Measurements from ENCODE around the gene ANGPTL1.

ANGPTL1 gene

GRCh38 chr1:178871551-178872320 lies 859 bp upstream of the ANGPTL1 start:
- Histone ChIP-seq H3K9ac (ENCODE audit: low read length) (no peak overlapping the region), H2AFZ (ENCODE audit: low read length) (no peak overlapping the region)

GRCh38 chr1:178870221-178870620 lies 656 bp downstream of the ANGPTL1 start:
- H2AFZ ChIP-seq (ENCODE audit: low read length): no peak overlapping the region
- no peak for TF ChIP-seq CTCF (IDR thresholded peaks at IDR 0.05; ENCODE audit: low read length)
- no peaks in the 10 kb centered on the region for H3K9me2 ChIP-seq (replicated peaks; ENCODE audit: insufficient read depth, low read length)
- H3K4me3 ChIP-seq (ENCODE audit: low read length): no peak overlapping the region
- no peak overlapping the region for H3K9ac ChIP-seq (ENCODE audit: low read length)
- no peaks in the 10 kb centered on the region for H3K9me3 ChIP-seq (replicated peaks; ENCODE audit: insufficient read depth, low read length)
- DNase-seq: no peak
- H3K36me3 ChIP-seq (replicated peaks; ENCODE audit: insufficient read depth, low read length): no peaks in the 10 kb centered on the region
- H3K27ac ChIP-seq (ENCODE audit: low read length): no peak overlapping the region
- H4K20me1 ChIP-seq (ENCODE audit: insufficient read depth, low read length): no peaks in the 10 kb centered on the region
- no peaks in the 10 kb centered on the region for H3K27me3 ChIP-seq (replicated peaks; ENCODE audit: insufficient read depth, low read length)
- no peaks in the 10 kb centered on the region for H3K79me2 ChIP-seq (ENCODE audit: low read length)
- no peaks in the 10 kb centered on the region for H3K4me1 ChIP-seq (ENCODE audit: low read length)
- H3K4me2 ChIP-seq (ENCODE audit: low read depth, low read length): no peak overlapping the region
- no peaks in the 10 kb centered on the region for H3F3A ChIP-seq (ENCODE audit: insufficient read depth, low read length)

More at GRCh38 chr1:178871551-178872320, 859 bp upstream of the ANGPTL1 start:
- no peaks in the 10 kb centered on the region for H3K79me2 ChIP-seq (ENCODE audit: low read length)
- no peaks in the 10 kb centered on the region for H3K9me3 ChIP-seq (replicated peaks; ENCODE audit: insufficient read depth, low read length)
- no peaks in the 10 kb centered on the region for H3K4me1 ChIP-seq (ENCODE audit: low read length)
- no peaks in the 10 kb centered on the region for H3K9me2 ChIP-seq (replicated peaks; ENCODE audit: insufficient read depth, low read length)
- H3K27ac ChIP-seq (ENCODE audit: low read length): no peak overlapping the region
- H4K20me1 ChIP-seq (ENCODE audit: insufficient read depth, low read length): no peaks in the 10 kb centered on the region
- DNase-seq: no peak
- H3K4me3 ChIP-seq (ENCODE audit: low read length): no peak overlapping the region
- no peaks in the 10 kb centered on the region for H3K36me3 ChIP-seq (replicated peaks; ENCODE audit: insufficient read depth, low read length)
- no peaks in the 10 kb centered on the region for H3K27me3 ChIP-seq (replicated peaks; ENCODE audit: insufficient read depth, low read length)
- no peak for TF ChIP-seq CTCF (IDR thresholded peaks at IDR 0.05; ENCODE audit: low read length)
- H3F3A ChIP-seq (ENCODE audit: insufficient read depth, low read length): no peaks in the 10 kb centered on the region
- H3K4me2 ChIP-seq (ENCODE audit: low read depth, low read length): no peak overlapping the region

GRCh38 chr1:178869119-178869697 lies 1.7 kb downstream of the ANGPTL1 start:
- H2AFZ ChIP-seq (ENCODE audit: low read length): no peak overlapping the region
- H3K36me3 ChIP-seq (replicated peaks; ENCODE audit: insufficient read depth, low read length): no peaks in the 10 kb centered on the region
- H3K4me2 ChIP-seq (ENCODE audit: low read depth, low read length): no peak overlapping the region
- no peaks in the 10 kb centered on the region for H3K9me2 ChIP-seq (replicated peaks; ENCODE audit: insufficient read depth, low read length)
- no peaks in the 10 kb centered on the region for H4K20me1 ChIP-seq (ENCODE audit: insufficient read depth, low read length)
- H3K79me2 ChIP-seq (ENCODE audit: low read length): no peaks in the 10 kb centered on the region
- H3K4me1 ChIP-seq (ENCODE audit: low read length): no peaks in the 10 kb centered on the region
- no peak overlapping the region for H3K27ac ChIP-seq (ENCODE audit: low read length)
- no peaks in the 10 kb centered on the region for H3K9me3 ChIP-seq (replicated peaks; ENCODE audit: insufficient read depth, low read length)
- H3K4me3 ChIP-seq (ENCODE audit: low read length): no peak overlapping the region
- DNase-seq: no peak
- H3K9ac ChIP-seq (ENCODE audit: low read length): no peak overlapping the region
- TF ChIP-seq EZH2phosphoT487 (IDR thresholded peaks at IDR 0.05; ENCODE audit: low read length) (no peak), EZH2 (optimal IDR thresholded peaks at IDR 0.05; ENCODE audit: low read depth, low read length) (no peak), CTCF (IDR thresholded peaks at IDR 0.05; ENCODE audit: low read length) (no peak)
- no peaks in the 10 kb centered on the region for H3F3A ChIP-seq (ENCODE audit: insufficient read depth, low read length)
- no peaks in the 10 kb centered on the region for H3K27me3 ChIP-seq (replicated peaks; ENCODE audit: insufficient read depth, low read length)

Measured in MM.1S (cell line).